ENCODE measurements around the gene TLE6. TPM values are rescaled to one million over a fixed set of nuclear protein-coding genes. Genes with fewer than 3 reads are reported as not detected.
A peak's percentile ranks its signal among the peaks of the same experiment; 100 is the strongest.

Gene TLE6
- total and polyA plus RNA-seq, 2 of the 13 experiments (the other 11 are each of a cell fraction or from before 2014, with no cell fraction given), result 0.24 to 5.5 TPM

GRCh38 chr19:3034656-3035541 lies 57.5 kb downstream of the TLE6 start (continued):
- TF ChIP-seq, protein P1, sequence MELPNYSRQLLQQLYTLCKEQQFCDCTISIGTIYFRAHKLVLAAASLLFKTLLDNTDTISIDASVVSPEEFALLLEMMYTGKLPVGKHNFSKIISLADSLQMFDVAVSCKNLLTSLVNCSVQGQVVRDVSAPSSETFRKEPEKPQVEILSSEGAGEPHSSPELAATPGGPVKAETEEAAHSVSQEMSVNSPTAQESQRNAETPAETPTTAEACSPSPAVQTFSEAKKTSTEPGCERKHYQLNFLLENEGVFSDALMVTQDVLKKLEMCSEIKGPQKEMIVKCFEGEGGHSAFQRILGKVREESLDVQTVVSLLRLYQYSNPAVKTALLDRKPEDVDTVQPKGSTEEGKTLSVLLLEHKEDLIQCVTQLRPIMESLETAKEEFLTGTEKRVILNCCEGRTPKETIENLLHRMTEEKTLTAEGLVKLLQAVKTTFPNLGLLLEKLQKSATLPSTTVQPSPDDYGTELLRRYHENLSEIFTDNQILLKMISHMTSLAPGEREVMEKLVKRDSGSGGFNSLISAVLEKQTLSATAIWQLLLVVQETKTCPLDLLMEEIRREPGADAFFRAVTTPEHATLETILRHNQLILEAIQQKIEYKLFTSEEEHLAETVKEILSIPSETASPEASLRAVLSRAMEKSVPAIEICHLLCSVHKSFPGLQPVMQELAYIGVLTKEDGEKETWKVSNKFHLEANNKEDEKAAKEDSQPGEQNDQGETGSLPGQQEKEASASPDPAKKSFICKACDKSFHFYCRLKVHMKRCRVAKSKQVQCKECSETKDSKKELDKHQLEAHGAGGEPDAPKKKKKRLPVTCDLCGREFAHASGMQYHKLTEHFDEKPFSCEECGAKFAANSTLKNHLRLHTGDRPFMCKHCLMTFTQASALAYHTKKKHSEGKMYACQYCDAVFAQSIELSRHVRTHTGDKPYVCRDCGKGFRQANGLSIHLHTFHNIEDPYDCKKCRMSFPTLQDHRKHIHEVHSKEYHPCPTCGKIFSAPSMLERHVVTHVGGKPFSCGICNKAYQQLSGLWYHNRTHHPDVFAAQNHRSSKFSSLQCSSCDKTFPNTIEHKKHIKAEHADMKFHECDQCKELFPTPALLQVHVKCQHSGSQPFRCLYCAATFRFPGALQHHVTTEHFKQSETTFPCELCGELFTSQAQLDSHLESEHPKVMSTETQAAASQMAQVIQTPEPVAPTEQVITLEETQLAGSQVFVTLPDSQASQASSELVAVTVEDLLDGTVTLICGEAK (IDR thresholded peaks at IDR 0.05), result no peak
- TF ChIP-seq, protein P1 (CRISPR knock-in tag; IDR thresholded peaks at IDR 0.05), result no peak; the same call in 1 of the 2 replicates
- TF ChIP-seq ZNF362 (CRISPR knock-in tag; IDR thresholded peaks at IDR 0.05; ENCODE audit: borderline replicate concordance), result 0 out of 2 replicates have a peak, but pooled peaks have one; percentile 45
- TF ChIP-seq MTF1 (CRISPR knock-in tag; IDR thresholded peaks at IDR 0.05), result no peak
- TF ChIP-seq, protein P2, sequence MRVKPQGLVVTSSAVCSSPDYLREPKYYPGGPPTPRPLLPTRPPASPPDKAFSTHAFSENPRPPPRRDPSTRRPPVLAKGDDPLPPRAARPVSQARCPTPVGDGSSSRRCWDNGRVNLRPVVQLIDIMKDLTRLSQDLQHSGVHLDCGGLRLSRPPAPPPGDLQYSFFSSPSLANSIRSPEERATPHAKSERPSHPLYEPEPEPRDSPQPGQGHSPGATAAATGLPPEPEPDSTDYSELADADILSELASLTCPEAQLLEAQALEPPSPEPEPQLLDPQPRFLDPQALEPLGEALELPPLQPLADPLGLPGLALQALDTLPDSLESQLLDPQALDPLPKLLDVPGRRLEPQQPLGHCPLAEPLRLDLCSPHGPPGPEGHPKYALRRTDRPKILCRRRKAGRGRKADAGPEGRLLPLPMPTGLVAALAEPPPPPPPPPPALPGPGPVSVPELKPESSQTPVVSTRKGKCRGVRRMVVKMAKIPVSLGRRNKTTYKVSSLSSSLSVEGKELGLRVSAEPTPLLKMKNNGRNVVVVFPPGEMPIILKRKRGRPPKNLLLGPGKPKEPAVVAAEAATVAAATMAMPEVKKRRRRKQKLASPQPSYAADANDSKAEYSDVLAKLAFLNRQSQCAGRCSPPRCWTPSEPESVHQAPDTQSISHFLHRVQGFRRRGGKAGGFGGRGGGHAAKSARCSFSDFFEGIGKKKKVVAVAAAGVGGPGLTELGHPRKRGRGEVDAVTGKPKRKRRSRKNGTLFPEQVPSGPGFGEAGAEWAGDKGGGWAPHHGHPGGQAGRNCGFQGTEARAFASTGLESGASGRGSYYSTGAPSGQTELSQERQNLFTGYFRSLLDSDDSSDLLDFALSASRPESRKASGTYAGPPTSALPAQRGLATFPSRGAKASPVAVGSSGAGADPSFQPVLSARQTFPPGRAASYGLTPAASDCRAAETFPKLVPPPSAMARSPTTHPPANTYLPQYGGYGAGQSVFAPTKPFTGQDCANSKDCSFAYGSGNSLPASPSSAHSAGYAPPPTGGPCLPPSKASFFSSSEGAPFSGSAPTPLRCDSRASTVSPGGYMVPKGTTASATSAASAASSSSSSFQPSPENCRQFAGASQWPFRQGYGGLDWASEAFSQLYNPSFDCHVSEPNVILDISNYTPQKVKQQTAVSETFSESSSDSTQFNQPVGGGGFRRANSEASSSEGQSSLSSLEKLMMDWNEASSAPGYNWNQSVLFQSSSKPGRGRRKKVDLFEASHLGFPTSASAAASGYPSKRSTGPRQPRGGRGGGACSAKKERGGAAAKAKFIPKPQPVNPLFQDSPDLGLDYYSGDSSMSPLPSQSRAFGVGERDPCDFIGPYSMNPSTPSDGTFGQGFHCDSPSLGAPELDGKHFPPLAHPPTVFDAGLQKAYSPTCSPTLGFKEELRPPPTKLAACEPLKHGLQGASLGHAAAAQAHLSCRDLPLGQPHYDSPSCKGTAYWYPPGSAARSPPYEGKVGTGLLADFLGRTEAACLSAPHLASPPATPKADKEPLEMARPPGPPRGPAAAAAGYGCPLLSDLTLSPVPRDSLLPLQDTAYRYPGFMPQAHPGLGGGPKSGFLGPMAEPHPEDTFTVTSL (CRISPR knock-in tag; IDR thresholded peaks at IDR 0.05; ENCODE audit: borderline replicate concordance), result no peak
- 0 out of 2 replicates have a peak, but pooled peaks have one; percentile 10 for TF ChIP-seq CHD4 (IDR thresholded peaks at IDR 0.05; ENCODE audit: borderline replicate concordance, low read length)
- no peak for TF ChIP-seq ZNF550 (CRISPR knock-in tag; IDR thresholded peaks at IDR 0.05; ENCODE audit: borderline replicate concordance)
- no peak for TF ChIP-seq ZNF839 (CRISPR knock-in tag; IDR thresholded peaks at IDR 0.05; ENCODE audit: borderline replicate concordance)
- TF ChIP-seq SOX6 (IDR thresholded peaks at IDR 0.05), result no peak
- peak; percentile 20; the same call in 1 of the 2 replicates for TF ChIP-seq SOX6 (CRISPR knock-in tag; IDR thresholded peaks at IDR 0.05)
- TF ChIP-seq RARA (CRISPR knock-in tag; IDR thresholded peaks at IDR 0.05), result peak; percentile 40; the same call in 1 of the 2 replicates
- no peak for TF ChIP-seq ZNF672 (CRISPR knock-in tag; IDR thresholded peaks at IDR 0.05)

Measured in HepG2 (cell line).